Immature natural killer cell (primary cell): Measurements from ENCODE around the gene GPR143. TPM values are rescaled to one million over a fixed set of nuclear protein-coding genes. Genes with fewer than 3 reads are reported as not detected.
"Not testable (repeated sequence)": the region's sequence is repeated elsewhere in the genome, so short reads cannot be mapped to it uniquely, and the experiment has no call there.

ENCODE experiments used
- DNase-seq, 3 donors: peaks; one replicate each; pipeline ENCODE4 v3.0.0; 2022; ENCODE audit warnings: mixed read lengths in 1 of 3
- H3K27ac Mint-ChIP-seq, 6 donors: one replicate each; pipeline ENCODE4 v1.8.0; 2020; ENCODE audit warnings: mixed read lengths in 6 of 6, mild to moderate bottlenecking in 5 of 6, inconsistent platforms in 4 of 6, moderate library complexity in 3 of 6
- H3K27me3 Mint-ChIP-seq, 3 donors: one replicate each; pipeline ENCODE4 v1.8.0; 2020 to 2021; ENCODE audit warnings: low read depth in 3 of 3, mild to moderate bottlenecking in 3 of 3, mixed read lengths in 3 of 3, moderate library complexity in 3 of 3, inconsistent platforms in 1 of 3
- H3K36me3 Mint-ChIP-seq, 3 donors: one replicate each; pipeline ENCODE4 v1.8.0; 2020; ENCODE audit warnings: mixed read lengths in 3 of 3, inconsistent platforms in 2 of 3, mild to moderate bottlenecking in 2 of 3
- H3K4me1 Mint-ChIP-seq, 2 donors: one replicate each; pipeline ENCODE4 v1.8.0; 2020; ENCODE audit warnings: inconsistent platforms in 2 of 2, mild to moderate bottlenecking in 2 of 2, mixed read lengths in 2 of 2, moderate library complexity in 1 of 2
- H3K4me3 Mint-ChIP-seq, 5 donors: one replicate each; pipeline ENCODE4 v1.8.0; 2020; ENCODE audit warnings: mild to moderate bottlenecking in 5 of 5, mixed read lengths in 5 of 5, inconsistent platforms in 3 of 5, moderate library complexity in 3 of 5
- H3K9me3 Mint-ChIP-seq, 6 donors: one replicate each; pipeline ENCODE4 v1.8.0; 2020; ENCODE audit warnings: mild to moderate bottlenecking in 6 of 6, mixed read lengths in 6 of 6, inconsistent platforms in 4 of 6, moderate library complexity in 3 of 6
- polyA plus RNA-seq, 3 donors: library from polyadenylated mRNA; unstranded; fragments of 300-500 nt; fragmentation: Illumina TruSeq; gene quantifications; one replicate each; pipeline ENCODE4 v1.2.3, GENCODE V29; 2021

Gene GPR143
- polyA plus RNA-seq: under 1 TPM in 1 of 3 donors, not detected in 2; 0.18 TPM

- no peaks in the 10 kb centered on the region for H3K36me3 Mint-ChIP-seq
Observed at GRCh38 chrX:9765737-9766097, at the start of gene GPR143. Gene GPR143, minus strand, starts transcription at chrX:9765847. Its CDS starts 30 bp downstream, at chrX:9765817.

DNA sequence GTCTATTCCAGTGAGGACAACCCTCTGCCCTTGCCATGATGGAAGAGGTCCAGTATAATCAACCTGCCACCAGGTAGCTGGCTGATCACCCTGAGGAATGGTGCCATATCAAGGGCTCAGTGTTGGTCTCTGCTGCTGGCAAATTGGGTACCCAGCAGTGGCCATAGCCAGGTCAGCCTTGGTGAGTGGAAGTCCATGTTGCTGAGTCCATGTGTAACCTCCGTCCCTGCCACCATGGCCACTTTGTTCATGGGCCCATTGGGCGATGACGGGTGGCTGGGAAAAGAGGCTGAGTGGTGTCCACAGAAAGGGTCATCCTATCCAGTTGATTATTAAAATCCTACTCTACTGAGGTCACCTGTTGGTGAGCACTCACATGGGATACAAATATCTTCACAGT lies 45.4 kb upstream of the GPR143 start:
- not testable (repeated sequence) for H3K4me3 Mint-ChIP-seq, H3K9me3 Mint-ChIP-seq, H3K36me3 Mint-ChIP-seq, DNase-seq, H3K27ac Mint-ChIP-seq, H3K4me1 Mint-ChIP-seq, H3K27me3 Mint-ChIP-seq

More at GRCh38 chrX:9765737-9766097, at the start of gene GPR143:
- no peak for DNase-seq
- H3K27ac Mint-ChIP-seq: no peak within 1 kb of the TSS
- H3K4me3 Mint-ChIP-seq: no peak within 1 kb of the TSS
- peaks cover 4 to 16% (median 9%) of the 10 kb centered on the region in 3 donors for H3K27me3 Mint-ChIP-seq
- H3K9me3 Mint-ChIP-seq: no peaks in the 10 kb centered on the region
- H3K4me1 Mint-ChIP-seq: no peaks in the 10 kb centered on the region

GRCh38 chrX:9809876-9810275 lies 44.2 kb upstream of the GPR143 start:
- not testable (repeated sequence) for H3K27ac Mint-ChIP-seq, DNase-seq, H3K4me3 Mint-ChIP-seq, H3K4me1 Mint-ChIP-seq, H3K27me3 Mint-ChIP-seq, H3K9me3 Mint-ChIP-seq, H3K36me3 Mint-ChIP-seq

DNA sequence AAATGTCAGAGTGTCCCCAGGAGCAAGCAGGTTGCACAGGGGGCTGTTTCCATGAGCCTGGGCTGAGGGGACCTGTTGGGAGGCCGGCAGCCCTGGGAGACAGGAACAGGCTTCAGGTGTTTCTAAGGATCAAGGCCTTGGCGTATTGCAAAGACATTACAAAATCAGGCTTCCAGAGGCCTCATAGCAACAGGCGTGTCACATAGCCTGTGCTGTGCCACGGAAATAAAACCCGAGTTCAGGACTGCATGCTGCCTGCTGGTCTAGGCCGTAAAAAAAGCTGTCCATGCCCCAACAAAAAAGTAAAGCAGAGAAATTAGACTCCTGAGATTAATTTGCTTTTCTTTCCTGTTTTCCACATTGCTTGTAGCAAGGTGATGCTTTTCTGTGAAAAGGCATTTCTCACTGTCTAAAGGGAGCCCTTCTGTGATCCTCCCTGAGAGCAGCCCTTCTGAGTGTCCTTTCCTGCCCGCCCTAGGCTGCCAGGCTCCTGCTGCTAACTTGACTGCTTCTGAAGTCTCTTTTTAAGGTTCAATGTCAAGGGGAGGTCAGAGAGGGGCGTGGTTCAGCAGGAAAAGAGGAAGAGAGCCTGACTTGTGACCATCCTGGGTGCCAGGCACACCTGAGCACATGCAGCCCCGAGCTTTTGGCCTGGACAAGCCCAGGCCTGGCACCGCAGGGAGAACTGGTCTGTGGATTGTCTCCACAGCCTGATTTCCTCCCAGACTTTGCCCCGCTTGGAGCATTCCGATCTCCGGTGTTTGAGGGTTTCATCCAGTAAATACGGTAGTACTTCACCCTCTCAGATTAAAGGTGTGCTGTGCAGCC lies 41.9 kb upstream of the GPR143 start:
- Mint-ChIP-seq H3K27me3 (peaks cover 0 to 4% (median 2%) of the 10 kb centered on the region in 3 donors), H3K27ac (no peak overlapping the region), H3K4me3 (no peak overlapping the region), H3K9me3 (no peaks in the 10 kb centered on the region), H3K4me1 (no peaks in the 10 kb centered on the region), H3K36me3 (no peaks in the 10 kb centered on the region)
- DNase-seq: no peak

DNA sequence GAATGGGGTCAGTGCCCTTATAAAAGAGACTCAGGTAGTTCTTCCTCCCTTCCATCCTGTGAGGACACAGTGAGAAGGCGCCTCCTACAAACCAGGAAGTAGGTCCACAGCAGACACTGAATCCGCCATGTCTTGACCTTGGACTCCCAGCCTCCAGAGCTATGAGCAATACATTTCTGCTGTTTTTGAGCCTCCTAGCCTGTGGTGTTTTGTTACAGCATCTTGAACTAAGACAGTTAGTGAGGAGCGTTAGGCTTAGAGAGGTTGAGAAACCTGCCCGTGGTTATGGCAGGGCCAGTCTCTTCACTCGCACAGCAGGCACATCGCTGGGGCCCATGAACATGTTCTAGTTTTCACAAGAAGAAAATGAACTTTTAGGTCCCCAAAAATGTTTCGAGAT lies 40.3 kb upstream of the GPR143 start:
- Mint-ChIP-seq H3K27ac (no peak overlapping the region), H3K36me3 (no peaks in the 10 kb centered on the region), H3K27me3 (peaks cover 0 to 4% (median 0%) of the 10 kb centered on the region in 3 donors), H3K9me3 (no peaks in the 10 kb centered on the region), H3K4me1 (no peaks in the 10 kb centered on the region), H3K4me3 (no peak overlapping the region)
- DNase-seq: no peak

DNA sequence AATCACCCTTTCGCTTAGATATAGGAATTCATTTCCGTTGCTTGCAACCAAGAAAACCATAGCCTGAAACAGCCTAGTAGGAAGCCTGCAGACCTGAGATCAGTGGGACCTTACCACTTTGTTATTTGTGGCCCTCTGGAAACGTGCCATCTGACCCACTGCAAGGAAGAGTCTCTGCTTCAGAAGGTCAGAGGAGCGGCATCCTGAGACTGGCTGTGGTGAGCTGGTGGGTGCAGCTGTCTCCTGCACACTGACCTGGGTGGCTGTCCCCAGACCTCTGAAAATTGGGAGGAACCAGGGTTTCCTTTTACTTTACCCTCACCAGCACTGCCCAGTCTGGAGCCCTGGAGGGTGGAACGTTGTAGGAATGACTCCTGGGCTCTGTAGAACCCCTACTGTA lies 38.8 kb upstream of the GPR143 start:
- Mint-ChIP-seq H3K9me3 (peaks cover 0 to 8% (median 3%) of the 10 kb centered on the region in 6 donors), H3K27me3 (peaks cover 0 to 4% (median 2%) of the 10 kb centered on the region in 3 donors), H3K4me3 (no peak overlapping the region), H3K36me3 (peaks cover 0 to 5% (median 0%) of the 10 kb centered on the region in 3 donors), H3K4me1 (no peaks in the 10 kb centered on the region), H3K27ac (no peak overlapping the region)
- DNase-seq: no peak

DNA sequence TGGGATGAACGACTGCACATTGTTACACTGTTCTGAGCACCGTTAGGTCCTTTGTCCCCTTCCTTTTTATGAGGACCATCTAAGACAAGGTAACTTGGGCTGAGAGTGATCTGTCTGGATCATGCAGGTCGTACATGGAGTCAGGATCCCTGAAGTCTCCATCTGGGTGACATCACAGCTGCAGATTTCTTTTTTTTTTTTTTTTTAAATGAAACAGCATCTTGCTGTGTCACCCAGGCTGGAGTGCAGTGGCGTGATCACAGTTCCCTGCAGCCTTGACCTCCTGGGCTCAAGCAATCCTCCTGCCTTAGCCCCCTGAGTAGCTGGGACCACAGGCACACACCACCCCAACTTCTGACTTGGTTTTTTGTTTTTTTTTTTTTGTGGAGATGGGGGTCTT lies 37.1 kb upstream of the GPR143 start:
- no peak for DNase-seq
- Mint-ChIP-seq H3K27ac (no peak overlapping the region), H3K4me3 (no peak overlapping the region), H3K36me3 (peaks cover 0 to 5% (median 0%) of the 10 kb centered on the region in 3 donors), H3K27me3 (peaks cover 3 to 4% (median 4%) of the 10 kb centered on the region in 3 donors), H3K4me1 (no peaks in the 10 kb centered on the region), H3K9me3 (peaks cover 0 to 8% (median 3%) of the 10 kb centered on the region in 6 donors)

- no peaks in the 10 kb centered on the region for H3K4me1 Mint-ChIP-seq
- H3K36me3 Mint-ChIP-seq: peaks cover 0 to 5% (median 0%) of the 10 kb centered on the region in 3 donors
- no peak overlapping the region for H3K4me3 Mint-ChIP-seq
- peaks cover 6 to 11% (median 8%) of the 10 kb centered on the region in 3 donors for H3K27me3 Mint-ChIP-seq
- peaks cover 0 to 8% (median 3%) of the 10 kb centered on the region in 6 donors for H3K9me3 Mint-ChIP-seq
- no peak for DNase-seq
- H3K27ac Mint-ChIP-seq: no peak overlapping the region
Observed at GRCh38 chrX:9797384-9798360, 32.0 kb upstream of the GPR143 start.

- Mint-ChIP-seq H3K27me3 (peaks cover 6 to 18% (median 8%) of the 10 kb centered on the region in 3 donors), H3K4me1 (no peaks in the 10 kb centered on the region), H3K27ac (no peak overlapping the region), H3K36me3 (no peaks in the 10 kb centered on the region), H3K4me3 (no peak overlapping the region), H3K9me3 (peaks cover 0 to 2% (median 0%) of the 10 kb centered on the region in 6 donors)
- no peak for DNase-seq
Observed at GRCh38 chrX:9794495-9794894, 28.8 kb upstream of the GPR143 start.

GRCh38 chrX:9790866-9791265 lies 25.2 kb upstream of the GPR143 start:
- Mint-ChIP-seq H3K27me3 (peaks cover 4 to 27% (median 11%) of the 10 kb centered on the region in 3 donors), H3K4me3 (no peak overlapping the region)

DNA sequence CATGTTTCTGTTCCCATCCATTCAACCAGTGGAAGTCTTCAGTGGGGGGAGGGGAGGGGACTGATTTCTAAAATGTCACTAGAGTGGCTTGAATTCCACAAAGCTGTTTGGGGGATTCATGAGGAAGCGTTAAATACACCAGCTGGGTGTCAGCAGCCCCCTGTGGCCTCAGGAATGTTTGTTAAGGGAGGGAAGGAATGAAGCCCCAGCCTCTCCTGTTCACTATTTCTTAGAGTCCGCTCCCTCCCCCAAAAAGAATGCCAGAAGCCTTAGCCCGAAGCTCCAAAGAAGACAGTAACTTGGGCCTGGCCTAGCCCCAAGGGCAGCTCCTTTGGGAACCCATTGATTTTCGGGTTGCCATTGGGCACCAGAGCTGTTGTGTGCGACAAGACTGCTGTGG lies 23.9 kb upstream of the GPR143 start:
- Mint-ChIP-seq H3K9me3 (peaks cover 0 to 4% (median 0%) of the 10 kb centered on the region in 6 donors), H3K4me3 (no peak overlapping the region), H3K36me3 (no peaks in the 10 kb centered on the region), H3K27ac (no peak overlapping the region), H3K27me3 (peaks cover 2 to 28% (median 8%) of the 10 kb centered on the region in 3 donors), H3K4me1 (peaks cover 0 to 7% of the 10 kb centered on the region in 2 donors)
- no peak for DNase-seq

More at GRCh38 chrX:9790866-9791265, 25.2 kb upstream of the GPR143 start:
- H3K27ac Mint-ChIP-seq: no peak overlapping the region
- H3K9me3 Mint-ChIP-seq: peaks cover 0 to 4% (median 0%) of the 10 kb centered on the region in 6 donors
- DNase-seq: no peak
- peaks cover 0 to 2% of the 10 kb centered on the region in 2 donors for H3K4me1 Mint-ChIP-seq
- no peaks in the 10 kb centered on the region for H3K36me3 Mint-ChIP-seq

GRCh38 chrX:9788911-9789310 lies 23.3 kb upstream of the GPR143 start:
- H3K4me1 Mint-ChIP-seq: peaks cover 0 to 7% of the 10 kb centered on the region in 2 donors
- no peaks in the 10 kb centered on the region for H3K36me3 Mint-ChIP-seq
- H3K4me3 Mint-ChIP-seq: no peak overlapping the region
- H3K27me3 Mint-ChIP-seq: peaks cover 2 to 31% (median 8%) of the 10 kb centered on the region in 3 donors
- no peak overlapping the region for H3K27ac Mint-ChIP-seq
- peaks cover 0 to 3% (median 0%) of the 10 kb centered on the region in 6 donors for H3K9me3 Mint-ChIP-seq
- DNase-seq: no peak

GRCh38 chrX:9786798-9787635 lies 21.4 kb upstream of the GPR143 start:
- Mint-ChIP-seq H3K4me1 (peaks cover 0 to 7% of the 10 kb centered on the region in 2 donors), H3K27me3 (peaks cover 2 to 29% (median 8%) of the 10 kb centered on the region in 3 donors), H3K36me3 (no peaks in the 10 kb centered on the region), H3K9me3 (peaks cover 0 to 3% (median 0%) of the 10 kb centered on the region in 6 donors), H3K4me3 (peak overlapping the region in 3 of 5 donors; percentile 57 to 63 (median 61)), H3K27ac (no peak overlapping the region)
- DNase-seq: no peak
